GM19099 (cell line): ENCODE measurements around the gene DDX20.
A peak's percentile ranks its signal among the peaks of the same experiment; 100 is the strongest.

Experiments
- POLR2A ChIP-seq: IDR thresholded peaks from 3 replicates; pipeline ENCODE4 v1.6.1; 2011; ENCODE audit warnings: low read depth; ENCODE audit not compliant: insufficient read length; ENCODE audit errors: extremely low read depth

The DDX20 gene

DNA sequence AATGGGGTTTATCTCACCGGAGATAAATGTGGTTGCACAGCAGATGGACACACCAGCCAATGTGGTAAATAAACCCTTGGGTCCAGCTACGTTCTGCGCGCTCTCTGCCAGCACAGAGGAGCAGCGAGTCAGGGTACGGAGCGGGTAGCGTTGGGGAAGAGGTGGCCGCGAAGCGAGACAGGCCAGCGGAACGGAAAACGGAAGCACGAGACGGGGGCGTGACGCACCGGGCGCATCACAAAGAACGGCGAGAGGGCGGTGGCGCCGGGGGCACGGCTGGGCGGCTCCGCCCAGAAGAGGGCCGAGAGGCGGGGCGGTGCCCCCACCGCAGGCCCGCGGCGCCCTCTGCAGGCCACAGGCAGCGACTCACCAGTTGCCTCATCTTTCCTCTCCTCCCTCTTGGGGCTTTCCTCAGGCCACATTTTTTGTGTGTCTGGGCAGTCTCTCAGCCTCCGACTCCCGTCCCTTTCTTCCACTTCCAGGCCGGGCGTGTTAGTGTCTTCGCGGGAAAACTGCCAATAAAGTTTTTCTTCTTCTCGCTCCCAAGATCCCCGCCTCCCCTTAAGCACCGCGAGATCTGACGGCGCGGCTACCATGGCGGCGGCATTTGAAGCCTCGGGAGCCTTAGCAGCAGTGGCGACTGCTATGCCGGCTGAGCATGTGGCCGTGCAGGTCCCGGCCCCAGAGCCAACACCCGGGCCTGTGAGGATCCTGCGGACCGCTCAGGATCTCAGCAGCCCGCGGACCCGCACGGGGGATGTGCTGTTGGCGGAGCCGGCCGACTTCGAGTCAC, at the start of gene DDX20:
Gene DDX20, plus strand, starts transcription at position 571 of the 793 bp plus-strand sequence. Its CDS starts 24 bp downstream, at position 595.
- peak; percentile 88 for TF ChIP-seq POLR2A

DNA sequence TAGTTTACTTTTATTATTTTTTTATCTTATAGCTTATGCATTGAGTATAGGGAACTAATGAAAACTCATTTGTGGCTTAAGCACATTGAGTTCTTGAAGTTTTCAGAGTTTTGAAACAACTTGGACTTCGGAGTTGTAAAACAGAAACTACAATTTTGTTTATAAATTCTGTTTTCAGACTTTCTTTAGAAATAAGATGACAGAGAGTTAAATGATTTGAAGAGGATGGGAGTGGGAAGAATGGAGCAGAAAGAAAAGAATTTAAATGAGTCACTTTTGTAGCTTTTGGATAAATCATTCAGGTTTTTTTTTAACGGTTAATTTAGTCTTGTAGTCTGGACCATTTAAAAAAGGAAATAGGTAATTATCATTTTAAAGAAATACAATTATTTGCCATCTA, 48.8 kb upstream of the DDX20 start:
- TF ChIP-seq POLR2A: no peak

DNA sequence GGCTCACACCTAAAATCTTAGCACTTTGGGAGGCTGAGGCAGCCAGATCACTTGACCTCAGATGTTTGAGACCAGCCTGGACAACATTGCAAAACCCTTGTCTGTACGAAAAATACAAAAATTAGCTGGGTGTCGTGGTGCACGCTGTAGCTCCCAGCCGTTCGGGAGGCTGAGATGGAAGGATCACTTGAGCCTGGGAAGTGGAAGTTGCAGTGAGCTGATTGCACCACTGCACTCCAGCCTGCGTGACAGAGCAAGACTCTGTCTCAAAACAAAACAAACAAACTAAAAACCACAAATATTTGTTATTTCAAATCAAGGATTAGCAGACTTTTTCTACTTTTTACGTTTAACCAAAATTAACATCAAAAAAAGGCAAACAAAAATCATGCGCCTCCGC, 47.8 kb upstream of the DDX20 start:
- no peak for TF ChIP-seq POLR2A

DNA sequence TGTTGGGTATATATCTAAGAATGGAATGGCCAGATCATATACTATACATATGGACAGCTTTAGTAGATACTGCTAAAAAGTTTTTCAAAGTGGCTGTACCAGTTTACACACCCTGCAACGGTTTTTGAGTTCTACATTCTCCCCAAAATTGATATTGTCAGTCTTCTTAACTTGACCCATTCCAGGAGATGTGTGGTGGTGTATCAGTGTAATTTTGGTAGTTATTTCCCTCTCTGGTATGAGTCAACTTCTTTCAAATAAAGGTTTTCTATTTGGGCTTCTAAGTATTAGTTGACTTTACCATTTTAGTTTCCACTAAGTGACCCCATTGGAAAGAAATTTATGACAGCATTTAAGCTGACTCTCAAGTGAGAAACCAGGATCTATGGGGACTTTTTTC, 45.7 kb upstream of the DDX20 start:
- no peak for TF ChIP-seq POLR2A

DNA sequence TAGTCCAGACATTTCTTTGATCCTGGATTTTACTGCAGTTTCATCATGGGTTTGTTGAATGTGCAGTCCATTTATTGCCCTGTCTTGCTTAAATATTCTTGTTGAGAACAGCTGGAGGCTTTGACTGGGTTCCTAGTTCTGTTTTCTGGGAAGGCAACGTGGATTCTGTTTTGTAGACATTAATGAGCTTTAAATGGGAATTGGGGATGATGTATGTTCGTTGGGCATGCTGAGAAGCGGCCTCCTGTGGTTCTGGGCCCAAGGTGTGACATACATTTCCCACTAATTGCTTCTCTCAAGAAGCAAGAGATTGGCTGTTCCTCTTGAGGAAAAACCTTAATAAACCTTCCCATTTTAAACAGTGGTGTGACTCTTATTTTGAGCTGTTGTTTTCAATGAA, 39.4 kb upstream of the DDX20 start:
- no peak for TF ChIP-seq POLR2A

- no peak for TF ChIP-seq POLR2A
These were observed 38.3 kb upstream of the DDX20 start for GRCh38 chr1:111717450-111717849.

DNA sequence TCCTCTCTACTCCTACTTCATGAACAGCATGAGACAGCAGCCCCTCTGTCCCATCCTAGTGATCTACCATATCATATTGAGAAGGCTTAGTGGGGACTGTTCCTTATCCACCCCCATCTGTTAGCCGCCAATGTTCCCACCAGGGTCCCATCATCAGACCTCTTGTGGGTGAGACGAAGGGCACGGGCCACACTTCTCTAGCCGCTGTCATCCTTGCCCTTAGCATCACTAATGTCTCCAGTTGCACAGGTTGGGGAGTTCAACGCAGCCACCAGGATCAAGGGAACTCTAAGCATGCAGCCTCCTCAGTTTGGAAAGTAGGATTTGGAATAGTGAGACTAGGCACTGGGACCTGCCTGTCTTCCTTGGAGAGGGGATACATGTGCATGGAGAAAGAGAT, 36.6 kb upstream of the DDX20 start:
- TF ChIP-seq POLR2A: no peak

DNA sequence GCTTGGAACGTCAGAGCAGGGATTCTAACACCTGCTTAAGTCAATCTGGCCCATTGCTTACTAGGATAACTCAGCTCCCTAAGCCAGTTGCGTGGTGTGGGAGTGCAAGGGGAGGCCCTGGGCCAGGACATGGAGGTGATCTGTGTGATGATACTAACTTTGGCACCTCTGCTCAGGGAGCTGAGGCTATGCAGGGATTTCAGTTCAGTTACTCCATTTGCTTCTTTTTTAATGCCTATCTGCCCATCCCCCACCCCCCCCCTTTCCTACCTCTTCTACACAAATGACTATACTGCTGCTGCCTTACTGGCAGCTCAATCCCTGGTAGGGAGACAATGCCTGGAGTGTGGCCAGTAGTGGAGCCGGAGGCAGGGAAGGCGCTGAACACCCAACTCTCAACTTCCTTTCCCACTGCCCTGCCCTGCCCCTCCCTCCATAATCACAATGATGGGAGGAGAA, 36.0 kb upstream of the DDX20 start:
- TF ChIP-seq POLR2A: no peak

- no peak for TF ChIP-seq POLR2A
These were observed 35.3 kb upstream of the DDX20 start for GRCh38 chr1:111720274-111720976.

DNA sequence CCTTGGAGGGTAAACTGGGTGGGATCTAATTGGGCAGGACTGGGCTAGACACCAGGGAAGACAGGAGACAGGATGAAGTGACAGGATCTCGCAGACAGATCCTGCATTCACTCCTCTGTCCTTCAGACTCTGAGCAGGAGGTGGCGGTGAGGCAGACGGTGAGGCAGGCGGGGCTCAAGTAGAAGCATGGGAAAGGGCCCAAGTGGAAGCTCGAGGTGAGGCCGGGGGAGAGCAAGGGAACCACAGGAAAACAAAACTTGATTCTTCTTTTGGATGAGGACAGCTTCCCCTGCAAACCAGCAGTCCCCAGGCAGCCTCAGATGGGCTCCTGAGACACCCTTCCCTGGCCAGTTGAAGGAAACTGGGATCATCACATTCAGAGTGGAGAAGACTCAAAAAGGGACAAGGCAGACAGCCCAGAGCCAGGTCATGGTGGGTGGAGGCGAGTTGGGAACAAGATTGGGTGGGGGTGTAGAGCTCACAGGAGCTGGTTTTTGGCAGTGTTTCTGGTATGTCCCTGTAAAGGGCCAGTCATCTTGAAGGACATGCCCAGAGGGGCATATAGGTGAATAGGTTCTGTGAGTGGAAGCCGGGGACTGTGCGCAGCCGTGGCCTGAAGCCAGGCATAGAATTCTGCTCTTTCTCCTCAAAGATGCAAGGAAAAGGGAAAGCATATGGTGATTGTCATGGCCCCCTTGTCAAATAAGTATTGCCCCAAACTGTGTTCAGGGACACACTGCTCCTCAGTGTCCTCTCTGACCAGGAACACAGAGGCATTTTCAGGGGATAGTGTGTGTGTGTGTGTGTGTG, 34.5 kb upstream of the DDX20 start:
- TF ChIP-seq POLR2A: no peak

DNA sequence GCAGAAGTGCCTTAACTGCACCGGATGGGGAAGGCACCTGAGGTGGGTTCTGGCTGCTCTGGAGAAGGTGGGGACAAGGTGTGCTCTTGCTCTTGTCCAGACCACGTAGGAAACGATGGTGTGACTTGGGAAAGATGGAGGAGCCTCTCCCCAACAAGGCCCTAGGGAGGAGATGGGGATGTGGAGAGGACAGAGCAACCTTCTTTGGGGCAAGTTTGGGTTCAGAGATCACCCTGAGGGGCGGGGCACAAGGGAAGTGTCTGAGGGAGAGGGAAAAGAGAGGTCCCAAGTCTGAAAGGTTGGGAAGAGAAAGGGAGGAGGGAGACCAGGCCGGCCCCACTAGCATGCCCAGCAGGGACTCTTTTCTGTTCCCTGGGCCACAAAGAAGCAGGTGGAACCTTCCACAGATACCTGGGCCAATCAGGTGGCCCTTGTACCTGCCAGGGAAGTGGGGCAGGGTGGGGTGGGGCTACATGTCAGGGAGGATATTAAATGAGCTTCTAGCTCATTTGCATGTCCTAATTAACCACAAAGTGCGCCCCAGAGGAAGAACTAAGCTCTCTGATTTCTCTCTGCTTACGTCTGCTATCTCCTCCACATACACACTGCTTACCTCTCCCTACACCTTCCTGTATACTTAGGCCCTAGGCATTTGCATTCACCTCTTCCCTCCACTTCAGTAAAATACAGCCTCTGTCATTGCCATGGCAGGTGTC, 32.5 kb upstream of the DDX20 start:
- no peak for TF ChIP-seq POLR2A

DNA sequence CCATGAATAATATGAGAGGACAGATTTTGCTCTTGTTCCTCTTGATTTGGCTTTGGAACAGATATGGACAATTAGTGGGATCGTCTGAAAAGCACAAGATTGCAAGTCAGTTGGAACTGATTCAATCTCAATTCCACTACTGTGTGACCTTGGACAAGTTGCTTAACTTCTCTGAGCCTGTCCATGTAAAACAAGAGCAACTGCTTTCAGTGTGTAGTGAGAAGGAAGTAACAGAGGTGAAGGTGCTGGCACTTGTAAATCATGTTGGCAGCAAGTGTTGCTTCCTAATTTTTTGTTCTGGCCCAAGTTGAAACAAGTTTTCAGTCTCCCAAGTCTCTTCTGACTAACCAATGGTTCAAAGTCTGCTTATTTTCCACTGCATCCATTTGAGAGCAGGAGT, 31.8 kb upstream of the DDX20 start:
- no peak for TF ChIP-seq POLR2A

GRCh38 chr1:111725192-111725591, 30.5 kb upstream of the DDX20 start:
- TF ChIP-seq POLR2A: no peak

GRCh38 chr1:111727056-111727455, 28.6 kb upstream of the DDX20 start:
- no peak for TF ChIP-seq POLR2A
